H1 (cell line): ENCODE measurements around the gene NRXN3. TPM values are rescaled to one million over a fixed set of nuclear protein-coding genes. Genes with fewer than 3 reads are reported as not detected.

Experiments used
- CTCF ChIA-PET: fragments of 300-600 bp; sonication (Branson Sonifier 250); formaldehyde crosslinking; loops from one replicate; lab custom pipeline; 2021; ENCODE audit not compliant: partially characterized antibody; lab: Charles Lee
- POLR2A ChIA-PET: fragments of 300-600 bp; sonication (Branson Sonifier 250); formaldehyde crosslinking; loops from one replicate; lab custom pipeline; 2021; ENCODE audit warnings: inconsistent platforms; ENCODE audit not compliant: partially characterized antibody; lab: Charles Lee
- DNase-seq, 2 experiments: peaks; one replicate each; pipeline versions ENCODE4 v3.0.0 to v3.0.0-alpha.2; 2010 to 2022; ENCODE audit warnings: low spot score in 2 of 2, low read depth in 1 of 2, mixed read lengths in 1 of 2
- FAIRE-seq: peaks from 2 replicates; lab custom pipeline; 2011; peaks lifted over from hg19 to GRCh38; lab: Jason Lieb, UNC
- H2AFZ ChIP-seq: 2 replicates; pipeline ENCODE4 v1.8.1; 2012; ENCODE audit warnings: low read length, inconsistent platforms
- H2AK5ac ChIP-seq: 2 replicates; pipeline ENCODE4 v1.6.1; 2013; ENCODE audit warnings: low read depth, low read length
- H2BK120ac ChIP-seq: replicated peaks from 2 replicates; pipeline ENCODE3; 2013; ENCODE audit warnings: low read depth, low read length, inconsistent platforms
- H2BK12ac ChIP-seq: 2 replicates; pipeline ENCODE4 v1.6.1; 2013; ENCODE audit warnings: low read depth, low read length
- H2BK15ac ChIP-seq: 2 replicates; pipeline ENCODE4 v1.6.1; 2013; ENCODE audit warnings: low read length
- H2BK20ac ChIP-seq: 2 replicates; pipeline ENCODE4 v1.6.1; 2013; ENCODE audit warnings: low read length
- H2BK5ac ChIP-seq: 2 replicates; pipeline ENCODE4 v1.6.1; 2013; ENCODE audit warnings: low read depth, low read length
- H3K14ac ChIP-seq: 2 replicates; pipeline ENCODE4 v1.6.1; 2013; ENCODE audit warnings: inconsistent platforms; ENCODE audit not compliant: insufficient read length
- H3K18ac ChIP-seq: 2 replicates; pipeline ENCODE4 v1.6.1; 2013; ENCODE audit warnings: low read length; ENCODE audit errors: extremely low read depth
- H3K23ac ChIP-seq: 2 replicates; pipeline ENCODE4 v1.6.1; 2013; ENCODE audit warnings: inconsistent platforms; ENCODE audit not compliant: insufficient read length
- H3K23me2 ChIP-seq: 2 replicates; pipeline ENCODE4 v1.6.1; 2013; ENCODE audit warnings: low read depth, low read length
- H3K27ac ChIP-seq: 2 replicates; pipeline ENCODE4 v1.6.1; 2011; ENCODE audit warnings: low read depth, low read length, inconsistent platforms
- H3K27me3 ChIP-seq, 4 experiments: replicated peaks in 1 of 4; 1 replicate in 1 of 4; 2 replicates in 3 of 4; pipeline versions ENCODE4 v1.6.1 to v1.8.1; 2011 to 2013; ENCODE audit warnings: low read length in 3 of 4, mild to moderate bottlenecking in 3 of 4, inconsistent platforms in 2 of 4, mixed read lengths in 2 of 4, moderate library complexity in 1 of 4; ENCODE audit not compliant: control insufficient read depth in 3 of 4, insufficient read depth in 3 of 4; ENCODE audit errors: extremely low read depth in 1 of 4
- H3K36me3 ChIP-seq, 4 experiments: 2 replicates each; pipeline versions ENCODE4 v1.6.1 to v1.8.1; 2011 to 2013; ENCODE audit warnings: mild to moderate bottlenecking in 4 of 4, low read length in 3 of 4, moderate library complexity in 2 of 4, control low read depth in 1 of 4, inconsistent platforms in 1 of 4; ENCODE audit not compliant: insufficient read depth in 4 of 4, control insufficient read depth in 2 of 4
- H3K4ac ChIP-seq: replicated peaks from 2 replicates; pipeline ENCODE3; 2013; ENCODE audit warnings: low read length, low read depth, mixed read lengths, inconsistent platforms; ENCODE audit not compliant: insufficient read length
- H3K4me1 ChIP-seq, 4 experiments: replicated peaks in 1 of 4; 1 replicate in 1 of 4; 2 replicates in 3 of 4; pipeline versions ENCODE4 v1.6.1 to v1.8.1; 2011 to 2013; ENCODE audit warnings: low read length in 3 of 4, inconsistent platforms in 2 of 4, mixed read lengths in 1 of 4; ENCODE audit not compliant: insufficient read depth in 4 of 4, control insufficient read depth in 3 of 4
- H3K4me2 ChIP-seq, 2 experiments: 2 replicates each; pipeline versions ENCODE4 v1.6.1 to v1.8.1; 2011 to 2013; ENCODE audit warnings: low read depth in 2 of 2, low read length in 2 of 2, control low read depth in 1 of 2, inconsistent platforms in 1 of 2, mild to moderate bottlenecking in 1 of 2; ENCODE audit not compliant: insufficient read depth in 1 of 2
- H3K4me3 ChIP-seq, 4 experiments: fragments of 200-600, 300-600 bp in 1 of 4; sonication (generic), shearing (Covaris generic), sonication (Bioruptor Twin) in 1 of 4; 2 replicates each; pipeline versions ENCODE4 v1.5.1 to v1.8.1; 2011 to 2016; ENCODE audit warnings: low read length in 4 of 4, low read depth in 3 of 4, control low read depth in 2 of 4, inconsistent platforms in 2 of 4, mild to moderate bottlenecking in 2 of 4, mixed read lengths in 1 of 4, moderate library complexity in 1 of 4; ENCODE audit not compliant: insufficient read depth in 2 of 4; ENCODE audit errors: extremely low read depth in 1 of 4
- H3K56ac ChIP-seq: replicated peaks from 2 replicates; pipeline ENCODE3; 2013; ENCODE audit warnings: low read depth, mild to moderate bottlenecking, mixed read lengths, low read length, inconsistent platforms; ENCODE audit not compliant: insufficient read length
- H3K79me1 ChIP-seq: 2 replicates; pipeline ENCODE4 v1.6.1; 2013; ENCODE audit warnings: low read depth, low read length, control low read depth
- H3K79me2 ChIP-seq, 2 experiments: 2 replicates each; pipeline versions ENCODE4 v1.6.1 to v1.8.1; 2012 to 2013; ENCODE audit warnings: low read length in 2 of 2, mild to moderate bottlenecking in 2 of 2, inconsistent platforms in 1 of 2; ENCODE audit not compliant: insufficient read depth in 2 of 2, control insufficient read depth in 1 of 2
- H3K9ac ChIP-seq, 4 experiments: replicated peaks in 1 of 4; 1 replicate in 1 of 4; 2 replicates in 3 of 4; pipeline versions ENCODE4 v1.6.1 to v1.8.1; 2011 to 2013; ENCODE audit warnings: low read depth in 3 of 4, low read length in 3 of 4, control low read depth in 2 of 4, mild to moderate bottlenecking in 2 of 4, moderate library complexity in 2 of 4, inconsistent platforms in 1 of 4; ENCODE audit errors: extremely low read depth in 1 of 4
- H3K9me3 ChIP-seq, 2 experiments: 2 replicates each; pipeline versions ENCODE4 v1.6.1 to v1.8.1; 2012 to 2013; ENCODE audit warnings: mild to moderate bottlenecking in 2 of 2, moderate library complexity in 2 of 2, control low read depth in 1 of 2, inconsistent platforms in 1 of 2, low read depth in 1 of 2, low read length in 1 of 2, mixed read lengths in 1 of 2; ENCODE audit not compliant: insufficient read depth in 2 of 2
- H4K20me1 ChIP-seq, 2 experiments: replicated peaks in 1 of 2; 2 replicates each; pipeline versions ENCODE3 to v1.8.1; 2011 to 2013; ENCODE audit warnings: inconsistent platforms in 2 of 2, low read length in 2 of 2, mild to moderate bottlenecking in 1 of 2; ENCODE audit not compliant: insufficient read depth in 2 of 2, control insufficient read depth in 1 of 2
- H4K5ac ChIP-seq: 2 replicates; pipeline ENCODE4 v1.6.1; 2013; ENCODE audit warnings: low read length, low read depth, mixed read lengths, inconsistent platforms; ENCODE audit not compliant: insufficient read length
- H4K8ac ChIP-seq: 2 replicates; pipeline ENCODE4 v1.8.0; 2013; ENCODE audit warnings: mild to moderate bottlenecking, moderate library complexity, low read length, inconsistent platforms; ENCODE audit not compliant: insufficient read depth; ENCODE audit errors: extremely low read depth
- H4K91ac ChIP-seq: replicated peaks from 2 replicates; pipeline ENCODE3; 2013; ENCODE audit warnings: low read length, mixed read lengths, inconsistent platforms; ENCODE audit not compliant: insufficient read length
- SUZ12 ChIP-seq: fragments of 200-600 bp; sonication (generic); IDR thresholded peaks from 2 replicates; pipeline ENCODE4 v1.6.1; 2012; ENCODE audit warnings: mild to moderate bottlenecking, inconsistent platforms, low read length, moderate library complexity, mixed read lengths
- WGBS, 2 experiments: shearing (Covaris generic) in 1 of 2; methylation state at CpG; one replicate each; pipeline versions ENCODE4 v1.1.6 to v1.1.7; 2013 to 2015; ENCODE audit warnings: low lambda C conversion rate in 2 of 2, mixed read lengths in 2 of 2, inconsistent platforms in 1 of 2, low coverage in 1 of 2, missing lambda C conversion rate in 1 of 2; ENCODE audit not compliant: insufficient replicate concordance in 2 of 2, insufficient coverage in 1 of 2, insufficient read length in 1 of 2; ENCODE audit errors: extremely low coverage in 1 of 2, missing lambda C conversion rate in 1 of 2; 5-methylcytosine and 5-hydroxymethylcytosine counted together
- polyA plus RNA-seq, 7 experiments: library from polyadenylated mRNA; depleted of rRNA in 3 of 7; stranded (reverse) in 5 of 7; unstranded in 2 of 7; fragments of >200 nt in 5 of 7; fragments of 200-250 nt in 2 of 7; gene quantifications; 1 replicate in 5 of 7; 2 replicates in 1 of 7; 4 replicates in 1 of 7; pipeline versions ENCODE4 v1.2.1 to v1.2.3, GENCODE V29; 2011 to 2013; ENCODE audit warnings: missing spikeins in 2 of 7, mixed read lengths in 2 of 7
- total RNA-seq: library from RNA; stranded (reverse); fragmentation: NEBNext Ultra II Directional; extraction: Animal tissue kit (Norgen Biotek cat#: 25700); gene quantifications from 2 replicates; pipeline ENCODE4 v1.2.1, GENCODE V29; 2021

The NRXN3 gene
- total and polyA plus RNA-seq, 2 of the 8 experiments (the other 6 are each of a cell fraction or from before 2014, with no cell fraction given), result 2.6 to 4.1 TPM

DNA sequence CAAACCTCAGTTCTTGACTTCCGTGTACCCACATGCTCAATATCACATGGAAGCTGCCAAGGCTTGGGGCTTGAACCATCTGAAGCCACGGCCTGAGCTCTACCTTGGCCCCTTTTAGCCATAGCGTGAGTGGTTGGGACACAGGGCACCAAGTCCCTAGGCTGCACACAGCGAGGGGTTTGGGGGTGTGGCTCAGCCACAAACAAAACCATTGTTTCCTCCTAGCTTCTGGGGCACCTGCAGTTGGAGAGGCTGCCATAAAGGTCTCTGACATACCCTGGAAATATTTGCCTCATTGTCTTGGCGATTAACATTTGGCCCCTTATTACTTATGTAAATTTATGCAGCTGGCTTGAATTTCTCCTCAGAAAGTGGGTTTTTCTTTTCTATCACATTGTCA lies 628.6 kb downstream of the NRXN3 start:
- Histone ChIP-seq H2AFZ (no peak overlapping the region), H3K9me3 (no peaks in the 10 kb centered on the region), H3K23me2 (peaks cover 1% of the 10 kb centered on the region; the same call in 1 of the 2 replicates), H3K4me1 (no peaks in the 10 kb centered on the region; a peak in 1 of 7 replicates), H4K5ac (no peak overlapping the region), H3K27me3 (no peaks in the 10 kb centered on the region), H3K14ac (no peak overlapping the region), H3K4me2 (no peak overlapping the region), H3K56ac (no peak overlapping the region), H2AK5ac (no peak overlapping the region), H3K36me3 (no peaks in the 10 kb centered on the region), H3K9ac (no peak overlapping the region), H3K18ac (no peak overlapping the region; the same call in 1 of the 2 replicates), H3K79me2 (no peaks in the 10 kb centered on the region), H2BK5ac (no peak overlapping the region), H3K23ac (no peak overlapping the region), H2BK120ac (no peak overlapping the region), H3K27ac (no peak overlapping the region), H3K4ac (no peak overlapping the region), H2BK15ac (no peak overlapping the region), H2BK12ac (no peak overlapping the region; the same call in 1 of the 2 replicates), H4K20me1 (no peaks in the 10 kb centered on the region), H4K8ac (no peak overlapping the region), H3K79me1 (no peaks in the 10 kb centered on the region), H3K4me3 (no peak overlapping the region), H2BK20ac (no peak overlapping the region), H4K91ac (no peak overlapping the region)
- no peak for TF ChIP-seq SUZ12
- ChIA-PET CTCF (interaction anchor here (0.6 to 1.5 kb wide), 3 partner anchors 10 to 99 kb away, joined by 3 to 5 read pairs (median 4); no protein-coding TSS in a partner anchor), POLR2A (no interaction called here)
- DNase-seq (no peak), FAIRE-seq (no peak)
- 81% methylated on average over 4 of the region's 5 CpGs; no CpG with 5 or more reads in 1 of the 2 experiments for WGBS, 2 experiments
